GM18505 (cell line): ENCODE results near the gene AP1AR.
"Not testable (repeated sequence)": the region's sequence is repeated elsewhere in the genome, so short reads cannot be mapped to it uniquely, and the experiment has no call there.

Source experiments
- ATAC-seq: cut with Tn5 transposase; IDR thresholded peaks from one replicate; pipeline ENCODE4 v1.9.1; 2021; ENCODE audit not compliant: unreplicated experiment
- POLR2A ChIP-seq: IDR thresholded peaks from 4 replicates; pipeline ENCODE4 v1.6.1; 2011; ENCODE audit warnings: borderline replicate concordance; ENCODE audit not compliant: insufficient read depth, insufficient read length; ENCODE audit errors: extremely low read depth

Gene AP1AR, protein sequence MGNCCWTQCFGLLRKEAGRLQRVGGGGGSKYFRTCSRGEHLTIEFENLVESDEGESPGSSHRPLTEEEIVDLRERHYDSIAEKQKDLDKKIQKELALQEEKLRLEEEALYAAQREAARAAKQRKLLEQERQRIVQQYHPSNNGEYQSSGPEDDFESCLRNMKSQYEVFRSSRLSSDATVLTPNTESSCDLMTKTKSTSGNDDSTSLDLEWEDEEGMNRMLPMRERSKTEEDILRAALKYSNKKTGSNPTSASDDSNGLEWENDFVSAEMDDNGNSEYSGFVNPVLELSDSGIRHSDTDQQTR

DNA sequence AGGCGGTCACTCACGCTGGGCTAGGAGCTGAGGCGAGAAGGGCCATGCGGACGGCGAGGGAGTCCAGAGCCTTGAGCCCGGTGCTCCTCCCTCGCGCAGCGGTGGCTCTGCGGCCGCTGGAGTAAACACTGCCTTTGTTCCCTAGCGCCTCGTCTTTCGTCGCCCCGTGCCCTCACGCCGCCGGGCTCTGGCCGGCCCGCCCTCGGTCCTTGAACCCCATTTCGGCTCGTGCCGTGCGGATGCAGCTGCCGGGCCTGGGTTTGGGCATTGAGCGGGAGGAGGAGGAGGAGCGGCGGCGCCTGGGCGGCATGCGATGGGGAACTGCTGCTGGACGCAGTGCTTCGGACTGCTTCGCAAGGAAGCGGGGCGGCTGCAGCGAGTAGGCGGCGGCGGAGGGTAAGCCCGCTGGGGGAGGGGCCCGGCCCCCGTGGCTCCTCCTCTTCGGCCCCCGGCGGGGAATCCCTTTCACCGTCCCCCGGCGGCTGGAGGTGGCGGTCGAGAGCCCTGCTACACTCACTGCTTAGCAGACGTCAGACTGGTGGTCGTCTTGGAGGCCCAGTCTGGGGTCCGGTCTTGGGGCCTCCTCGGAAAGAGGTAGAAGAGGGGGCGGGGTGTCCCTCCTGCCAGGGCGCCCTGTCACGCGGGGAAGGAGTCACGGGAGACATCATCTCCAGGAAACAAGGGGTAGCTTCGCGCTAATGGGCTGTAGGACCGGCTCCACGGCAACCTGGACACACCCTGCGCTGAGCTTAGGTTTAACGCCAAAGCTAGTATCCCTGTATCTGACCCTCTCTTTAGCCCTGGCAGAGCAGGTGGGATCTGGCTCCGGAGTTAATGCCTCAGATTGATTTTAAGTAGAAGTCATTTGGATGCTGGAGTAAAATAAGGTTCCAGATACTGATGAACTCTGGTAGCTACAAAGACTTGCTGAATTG is at the start of gene AP1AR:
AP1AR (plus strand) TSS at position 9 of the 935 bp plus-strand sequence; CDS start at position 314, 305 bp downstream.
- peak; percentile 60 for ATAC-seq
- TF ChIP-seq POLR2A = peak; percentile 81

DNA sequence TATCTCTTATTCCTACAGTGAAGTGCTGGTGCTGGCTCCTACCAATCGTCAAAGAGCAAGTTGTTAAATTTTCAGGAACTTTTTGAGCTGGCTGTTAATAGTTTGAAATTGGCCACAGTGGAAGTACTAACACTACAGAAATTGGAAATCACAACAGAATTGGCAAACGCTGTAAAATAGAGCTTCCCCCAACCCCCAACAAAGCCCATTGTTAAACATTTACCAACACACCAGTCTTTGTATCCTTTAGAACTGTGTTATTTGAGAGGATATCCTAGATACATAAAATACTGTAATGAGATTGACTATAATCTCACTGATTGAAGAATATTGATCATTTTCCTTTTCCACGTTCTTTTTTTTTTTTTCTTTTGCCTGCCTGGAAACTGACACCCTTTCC is 49.0 kb upstream of the AP1AR start:
- no peak for TF ChIP-seq POLR2A
- ATAC-seq = no peak

DNA sequence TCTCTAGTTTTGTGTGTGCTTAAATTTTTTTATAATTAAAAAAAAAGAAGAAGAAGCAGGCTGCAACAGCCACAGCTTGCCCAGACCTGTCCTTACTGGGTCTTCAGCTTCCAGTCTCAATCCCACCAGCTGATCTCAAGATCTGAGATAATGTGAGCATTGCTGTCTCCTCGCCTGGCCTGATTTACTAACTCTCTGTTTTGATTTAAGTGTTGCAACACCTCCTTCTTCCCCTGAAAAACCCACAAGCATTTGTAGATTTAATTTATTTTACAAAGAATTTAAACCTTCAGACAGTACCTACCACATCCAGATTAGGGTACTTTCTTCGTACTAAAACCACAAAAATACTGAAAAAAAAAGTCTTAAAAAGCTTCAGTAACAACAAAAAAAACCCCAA is 48.3 kb upstream of the AP1AR start:
- no peak for ATAC-seq
- no peak for TF ChIP-seq POLR2A

DNA sequence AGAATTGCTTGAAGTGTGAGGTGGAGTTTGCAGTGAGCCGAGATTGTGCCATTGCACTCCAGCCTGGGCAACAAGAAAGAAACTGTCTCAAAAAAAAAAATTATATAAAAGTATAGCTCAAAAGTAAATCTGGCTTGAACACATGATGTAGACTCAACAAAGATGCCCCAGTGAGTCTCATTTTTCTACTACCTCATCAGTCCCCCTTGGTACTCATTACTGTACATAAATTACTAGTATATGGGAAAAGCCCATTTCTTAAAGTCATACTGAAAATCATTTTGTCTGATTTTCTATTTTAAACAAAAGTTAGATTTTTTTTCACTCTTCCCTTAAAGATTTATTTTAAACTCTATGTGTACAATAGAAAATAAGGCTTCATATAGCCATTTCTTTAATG is 47.1 kb upstream of the AP1AR start:
- ATAC-seq = no peak
- no peak for TF ChIP-seq POLR2A

DNA sequence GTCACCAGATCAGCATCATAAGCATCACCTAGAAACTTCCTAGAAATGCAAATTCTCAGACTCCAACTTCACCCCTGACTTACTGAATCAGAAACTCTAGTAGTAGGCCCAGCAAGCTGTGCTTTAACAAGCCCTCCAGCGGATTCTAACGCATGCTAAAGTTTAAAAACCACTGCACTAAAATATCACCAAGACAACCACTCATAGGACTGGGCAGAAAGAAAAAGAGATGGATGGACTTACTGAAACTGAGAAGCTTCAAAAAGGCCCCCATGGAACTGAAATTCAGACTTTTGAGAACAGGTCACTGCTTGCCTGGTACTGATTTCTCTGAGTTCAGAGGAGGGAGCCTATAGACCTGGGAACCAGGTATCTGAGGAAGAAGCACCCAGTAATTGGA is 46.3 kb upstream of the AP1AR start:
- no peak for TF ChIP-seq POLR2A
- ATAC-seq = no peak

DNA sequence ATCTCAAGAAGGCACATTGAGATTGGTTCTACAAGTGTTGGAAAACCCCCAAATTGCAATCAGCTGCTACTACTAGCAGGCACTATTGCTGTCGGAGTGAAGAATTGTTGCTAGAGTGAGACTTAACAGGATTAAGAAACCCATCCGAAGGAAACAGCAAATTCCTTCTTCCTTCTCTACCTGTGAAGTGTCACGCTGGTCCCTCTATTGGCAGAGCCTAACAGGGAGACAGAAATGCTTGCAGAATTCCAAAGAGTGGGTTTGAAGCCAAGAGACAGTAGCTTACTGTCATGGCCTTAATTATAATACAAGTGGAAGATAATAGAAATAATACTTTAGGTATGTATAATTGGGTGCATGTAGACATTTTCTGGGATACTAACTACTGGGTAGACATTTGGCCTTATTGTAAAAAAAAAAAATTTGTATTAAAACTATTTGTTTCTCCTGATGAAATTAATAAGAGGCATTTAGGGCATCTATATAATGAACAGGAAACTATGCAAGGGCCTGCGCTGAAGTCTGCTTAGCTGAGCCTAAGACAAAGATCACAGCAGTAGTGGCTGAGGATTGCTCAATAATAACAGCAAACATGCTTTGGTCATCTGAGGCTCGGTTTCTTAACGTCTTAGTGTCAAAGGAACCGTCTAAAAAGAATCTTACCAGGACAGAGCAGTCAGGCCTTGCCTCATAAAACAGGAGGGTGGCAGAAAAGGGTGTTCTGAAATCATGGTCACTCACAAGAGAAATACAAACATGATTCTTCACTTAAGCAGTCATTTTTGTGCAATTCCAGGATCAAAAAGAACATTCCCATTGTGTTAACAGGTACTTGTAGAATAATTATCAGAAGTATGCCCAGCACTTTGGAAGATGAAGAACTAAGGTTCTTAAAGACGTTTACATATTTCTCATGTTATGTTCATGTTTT is 45.6 kb upstream of the AP1AR start:
- no peak for ATAC-seq
- TF ChIP-seq POLR2A = no peak

DNA sequence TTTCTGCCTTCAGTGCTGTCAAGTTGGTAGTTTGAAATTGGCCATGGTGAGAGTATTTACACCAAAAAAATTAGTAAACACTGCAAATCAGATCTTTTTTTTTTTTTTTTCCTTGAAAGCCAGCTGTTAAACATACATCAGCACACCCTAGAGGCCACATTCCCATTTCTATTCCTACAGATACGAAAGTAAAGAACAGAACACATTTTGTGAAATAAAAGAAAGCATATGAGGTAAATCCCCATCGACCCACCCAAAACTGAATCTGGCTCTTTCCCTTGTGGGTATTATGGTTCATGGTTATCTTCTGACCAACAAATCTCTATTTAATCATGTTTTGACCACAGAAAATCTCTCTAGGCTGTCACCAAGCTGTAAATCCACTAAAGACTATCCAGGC is 41.8 kb upstream of the AP1AR start:
- TF ChIP-seq POLR2A = no peak
- no peak for ATAC-seq

DNA sequence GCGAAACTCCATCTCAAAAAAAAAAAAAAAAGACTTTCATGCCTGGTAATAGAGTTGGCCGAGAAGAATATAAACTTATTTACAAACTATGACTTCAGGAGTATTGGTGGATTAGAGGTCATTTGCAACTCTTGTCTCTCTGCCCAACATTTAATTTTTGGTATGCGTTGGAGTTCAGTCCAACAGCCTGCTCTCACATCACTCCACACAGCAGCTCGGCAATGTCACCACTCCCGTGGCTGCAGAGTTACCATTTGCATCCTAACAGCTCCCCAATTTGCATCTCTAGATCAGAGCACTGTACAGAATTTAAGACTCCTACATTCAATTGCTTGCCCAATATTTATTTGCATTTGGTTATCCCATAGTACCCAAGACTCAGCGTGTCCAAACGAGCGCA is 40.9 kb upstream of the AP1AR start:
- ATAC-seq = no peak
- no peak for TF ChIP-seq POLR2A

DNA sequence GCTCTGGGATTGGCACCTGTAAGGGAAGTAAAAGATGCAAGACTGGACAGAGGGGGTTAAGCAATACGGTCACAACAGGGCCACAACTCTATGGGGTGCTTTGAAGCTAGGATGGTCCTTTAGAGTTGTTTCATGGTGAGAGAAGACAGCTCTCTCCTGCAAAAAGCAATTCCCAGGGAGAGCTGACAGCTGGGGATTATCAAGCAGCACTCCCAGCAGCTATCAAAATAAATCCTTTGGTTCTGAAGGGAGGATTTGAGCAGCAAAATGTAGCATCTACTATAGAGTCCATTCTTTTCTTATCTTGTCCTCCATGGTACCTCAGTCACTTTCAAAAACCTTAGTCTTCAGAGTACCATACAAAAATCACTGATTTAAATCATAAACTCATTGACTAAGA is 35.1 kb upstream of the AP1AR start:
- no peak for TF ChIP-seq POLR2A
- no peak for ATAC-seq

DNA sequence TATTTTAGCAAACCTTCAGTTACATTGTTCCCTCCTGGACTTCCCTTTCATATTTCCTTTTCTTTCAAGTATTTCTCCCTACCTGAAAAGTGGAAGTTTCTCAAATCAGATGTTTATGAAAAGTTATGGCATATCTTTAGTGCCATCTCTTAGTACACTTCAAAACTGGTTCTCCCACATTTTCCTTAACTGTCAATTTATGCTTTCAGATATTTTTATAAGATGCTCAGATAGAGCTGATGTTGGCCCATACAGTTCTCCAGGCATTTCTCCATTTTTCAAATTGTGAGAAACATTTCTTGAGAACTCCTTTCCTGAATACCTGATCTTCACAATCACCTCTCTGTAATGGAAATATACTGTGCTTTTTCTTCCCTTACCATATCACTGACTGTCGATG is 32.5 kb upstream of the AP1AR start:
- ATAC-seq = no peak
- no peak for TF ChIP-seq POLR2A

DNA sequence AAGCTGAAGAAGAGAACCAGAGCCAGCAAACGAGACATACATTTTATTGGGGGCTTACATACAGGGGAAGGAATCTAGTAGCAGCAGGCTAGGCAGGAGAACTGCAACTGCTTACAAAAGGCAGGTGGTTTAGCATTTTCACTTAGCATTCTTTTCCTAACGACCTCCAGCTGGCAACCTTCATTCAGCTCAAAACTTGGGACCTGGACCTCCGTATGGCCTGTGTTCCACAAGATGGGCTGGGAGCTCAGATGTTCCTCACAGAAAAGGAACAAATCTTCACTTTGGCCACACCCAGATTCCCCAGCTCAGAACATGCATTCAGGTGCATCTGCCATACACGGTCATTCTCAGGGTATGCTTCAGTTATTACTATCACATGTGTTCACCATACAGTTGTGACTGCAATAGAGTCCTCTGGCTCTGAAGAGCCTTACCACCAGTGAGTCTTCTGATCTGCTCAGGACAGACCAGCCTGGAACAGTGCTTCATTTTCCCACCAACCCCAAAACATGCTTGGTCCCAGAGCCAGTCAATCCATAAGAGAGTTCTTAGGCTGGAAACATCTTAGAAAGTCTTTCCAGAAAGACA is 29.6 kb upstream of the AP1AR start:
- no peak for TF ChIP-seq POLR2A
- ATAC-seq = peak; percentile 68

DNA sequence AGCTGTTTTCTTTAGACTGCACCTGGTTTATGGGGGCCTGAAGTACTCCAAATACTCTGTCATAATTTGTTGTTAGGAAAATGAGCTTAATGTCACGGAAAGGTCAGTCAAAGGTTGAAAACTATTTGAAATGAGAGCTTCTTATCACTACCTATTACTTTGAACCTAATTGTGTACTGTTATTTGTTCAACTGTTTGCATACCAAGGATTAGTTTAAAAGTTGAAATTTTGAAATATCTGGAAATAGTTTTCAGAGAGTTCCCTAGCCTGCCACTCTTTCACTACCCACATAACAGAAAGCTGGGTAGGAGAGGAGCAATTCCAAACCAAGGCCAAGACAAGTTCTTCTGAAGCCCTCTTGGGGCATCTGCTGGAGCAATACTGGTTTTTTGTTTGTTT is 28.0 kb upstream of the AP1AR start:
- TF ChIP-seq POLR2A = no peak
- no peak for ATAC-seq

DNA sequence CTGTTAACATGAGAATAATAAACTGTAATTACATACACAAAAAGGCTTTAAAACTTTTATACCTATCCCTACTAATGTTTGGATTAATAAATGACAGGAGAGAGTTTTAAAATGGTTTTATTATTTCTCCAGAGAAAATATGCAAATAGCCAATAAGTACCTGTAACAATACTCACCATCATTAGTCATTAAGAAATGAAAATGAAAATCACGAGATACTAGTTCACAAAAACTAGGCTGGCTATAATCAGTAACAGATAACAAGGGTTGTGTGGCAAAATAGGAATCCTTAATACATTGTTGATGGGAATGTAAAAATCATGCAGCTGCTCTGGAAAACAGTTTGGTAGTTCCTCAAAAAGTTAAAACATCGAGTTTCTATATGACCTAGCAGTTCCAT is 25.2 kb upstream of the AP1AR start:
- ATAC-seq = no peak
- no peak for TF ChIP-seq POLR2A

DNA sequence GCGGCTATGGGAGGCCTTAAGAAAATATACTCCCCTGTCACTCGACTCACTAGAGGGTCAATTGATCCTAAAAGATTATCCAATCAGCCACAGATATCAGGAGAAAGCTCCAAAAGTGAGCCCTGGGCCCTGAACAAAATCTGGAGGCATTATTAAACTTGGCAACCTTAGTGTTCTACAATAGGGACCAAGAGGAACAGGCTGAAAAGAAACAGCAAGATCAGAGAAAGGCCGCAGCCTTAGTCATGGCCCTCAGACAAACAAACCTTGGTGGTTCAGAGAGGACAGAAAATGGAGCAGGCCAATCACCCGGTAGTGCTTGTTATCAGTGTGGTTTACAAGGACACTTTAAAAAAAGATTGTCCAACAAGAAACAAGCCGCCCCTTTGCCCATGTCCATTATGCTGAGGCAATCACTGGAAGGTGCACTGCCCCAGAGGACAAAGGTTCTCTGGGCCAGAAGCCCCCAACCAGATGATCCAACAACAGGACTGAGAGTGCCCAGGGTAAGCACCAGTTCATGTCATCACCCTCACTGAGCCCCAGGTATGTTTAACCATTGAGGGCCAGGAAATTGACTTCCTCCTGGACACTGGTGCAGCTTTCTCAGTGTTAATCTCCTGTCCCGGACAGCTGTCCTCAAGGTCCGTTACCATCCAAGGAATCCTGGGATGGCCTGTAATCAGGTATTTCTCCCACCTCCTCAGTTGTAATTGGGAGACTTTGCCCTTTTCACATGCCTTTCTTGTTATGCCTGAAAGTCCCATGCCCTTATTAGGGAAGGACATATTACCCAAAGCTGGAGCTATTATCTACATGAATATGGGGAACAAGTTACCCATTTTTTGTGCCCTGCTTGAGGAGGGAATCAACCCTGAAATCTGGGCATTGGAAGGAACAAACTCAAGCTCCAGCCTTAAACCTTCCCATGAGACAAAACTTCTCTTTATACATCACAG is 23.2 kb upstream of the AP1AR start:
- ATAC-seq = not testable (repeated sequence)
